H1 (cell line): ENCODE results near the gene DNAJC28. TPM values are rescaled to one million over a fixed set of nuclear protein-coding genes. Genes with fewer than 3 reads are reported as not detected.
A peak's percentile ranks its signal among the peaks of the same experiment; 100 is the strongest.

ENCODE experiments used
- CTCF ChIA-PET: fragments of 300-600 bp; sonication (Branson Sonifier 250); formaldehyde crosslinking; loops from one replicate; lab custom pipeline; 2021; ENCODE audit not compliant: partially characterized antibody; lab: Charles Lee
- POLR2A ChIA-PET: fragments of 300-600 bp; sonication (Branson Sonifier 250); formaldehyde crosslinking; loops from one replicate; lab custom pipeline; 2021; ENCODE audit warnings: inconsistent platforms; ENCODE audit not compliant: partially characterized antibody; lab: Charles Lee
- DNase-seq, 2 experiments: peaks; one replicate each; pipeline versions ENCODE4 v3.0.0 to v3.0.0-alpha.2; 2010 to 2022; ENCODE audit warnings: low spot score in 2 of 2, low read depth in 1 of 2, mixed read lengths in 1 of 2
- FAIRE-seq: peaks from 2 replicates; lab custom pipeline; 2011; peaks lifted over from hg19 to GRCh38; lab: Jason Lieb, UNC
- H2AFZ ChIP-seq: 2 replicates; pipeline ENCODE4 v1.8.1; 2012; ENCODE audit warnings: low read length, inconsistent platforms
- H2AK5ac ChIP-seq: 2 replicates; pipeline ENCODE4 v1.6.1; 2013; ENCODE audit warnings: low read depth, low read length
- H2BK120ac ChIP-seq: replicated peaks from 2 replicates; pipeline ENCODE3; 2013; ENCODE audit warnings: low read depth, low read length, inconsistent platforms
- H2BK12ac ChIP-seq: 2 replicates; pipeline ENCODE4 v1.6.1; 2013; ENCODE audit warnings: low read depth, low read length
- H2BK15ac ChIP-seq: 2 replicates; pipeline ENCODE4 v1.6.1; 2013; ENCODE audit warnings: low read length
- H2BK20ac ChIP-seq: 2 replicates; pipeline ENCODE4 v1.6.1; 2013; ENCODE audit warnings: low read length
- H2BK5ac ChIP-seq: 2 replicates; pipeline ENCODE4 v1.6.1; 2013; ENCODE audit warnings: low read depth, low read length
- H3K14ac ChIP-seq: 2 replicates; pipeline ENCODE4 v1.6.1; 2013; ENCODE audit warnings: inconsistent platforms; ENCODE audit not compliant: insufficient read length
- H3K18ac ChIP-seq: 2 replicates; pipeline ENCODE4 v1.6.1; 2013; ENCODE audit warnings: low read length; ENCODE audit errors: extremely low read depth
- H3K23ac ChIP-seq: 2 replicates; pipeline ENCODE4 v1.6.1; 2013; ENCODE audit warnings: inconsistent platforms; ENCODE audit not compliant: insufficient read length
- H3K23me2 ChIP-seq: 2 replicates; pipeline ENCODE4 v1.6.1; 2013; ENCODE audit warnings: low read depth, low read length
- H3K27ac ChIP-seq: 2 replicates; pipeline ENCODE4 v1.6.1; 2011; ENCODE audit warnings: low read depth, low read length, inconsistent platforms
- H3K27me3 ChIP-seq, 4 experiments: replicated peaks in 1 of 4; 1 replicate in 1 of 4; 2 replicates in 3 of 4; pipeline versions ENCODE4 v1.6.1 to v1.8.1; 2011 to 2013; ENCODE audit warnings: low read length in 3 of 4, mild to moderate bottlenecking in 3 of 4, inconsistent platforms in 2 of 4, mixed read lengths in 2 of 4, moderate library complexity in 1 of 4; ENCODE audit not compliant: control insufficient read depth in 3 of 4, insufficient read depth in 3 of 4; ENCODE audit errors: extremely low read depth in 1 of 4
- H3K36me3 ChIP-seq, 4 experiments: 2 replicates each; pipeline versions ENCODE4 v1.6.1 to v1.8.1; 2011 to 2013; ENCODE audit warnings: mild to moderate bottlenecking in 4 of 4, low read length in 3 of 4, moderate library complexity in 2 of 4, control low read depth in 1 of 4, inconsistent platforms in 1 of 4; ENCODE audit not compliant: insufficient read depth in 4 of 4, control insufficient read depth in 2 of 4
- H3K4ac ChIP-seq: replicated peaks from 2 replicates; pipeline ENCODE3; 2013; ENCODE audit warnings: low read length, low read depth, mixed read lengths, inconsistent platforms; ENCODE audit not compliant: insufficient read length
- H3K4me1 ChIP-seq, 4 experiments: replicated peaks in 1 of 4; 1 replicate in 1 of 4; 2 replicates in 3 of 4; pipeline versions ENCODE4 v1.6.1 to v1.8.1; 2011 to 2013; ENCODE audit warnings: low read length in 3 of 4, inconsistent platforms in 2 of 4, mixed read lengths in 1 of 4; ENCODE audit not compliant: insufficient read depth in 4 of 4, control insufficient read depth in 3 of 4
- H3K4me2 ChIP-seq, 2 experiments: 2 replicates each; pipeline versions ENCODE4 v1.6.1 to v1.8.1; 2011 to 2013; ENCODE audit warnings: low read depth in 2 of 2, low read length in 2 of 2, control low read depth in 1 of 2, inconsistent platforms in 1 of 2, mild to moderate bottlenecking in 1 of 2; ENCODE audit not compliant: insufficient read depth in 1 of 2
- H3K4me3 ChIP-seq, 4 experiments: fragments of 200-600, 300-600 bp in 1 of 4; sonication (generic), shearing (Covaris generic), sonication (Bioruptor Twin) in 1 of 4; 2 replicates each; pipeline versions ENCODE4 v1.5.1 to v1.8.1; 2011 to 2016; ENCODE audit warnings: low read length in 4 of 4, low read depth in 3 of 4, control low read depth in 2 of 4, inconsistent platforms in 2 of 4, mild to moderate bottlenecking in 2 of 4, mixed read lengths in 1 of 4, moderate library complexity in 1 of 4; ENCODE audit not compliant: insufficient read depth in 2 of 4; ENCODE audit errors: extremely low read depth in 1 of 4
- H3K56ac ChIP-seq: replicated peaks from 2 replicates; pipeline ENCODE3; 2013; ENCODE audit warnings: low read depth, mild to moderate bottlenecking, mixed read lengths, low read length, inconsistent platforms; ENCODE audit not compliant: insufficient read length
- H3K79me1 ChIP-seq: 2 replicates; pipeline ENCODE4 v1.6.1; 2013; ENCODE audit warnings: low read depth, low read length, control low read depth
- H3K79me2 ChIP-seq, 2 experiments: 2 replicates each; pipeline versions ENCODE4 v1.6.1 to v1.8.1; 2012 to 2013; ENCODE audit warnings: low read length in 2 of 2, mild to moderate bottlenecking in 2 of 2, inconsistent platforms in 1 of 2; ENCODE audit not compliant: insufficient read depth in 2 of 2, control insufficient read depth in 1 of 2
- H3K9ac ChIP-seq, 4 experiments: replicated peaks in 1 of 4; 1 replicate in 1 of 4; 2 replicates in 3 of 4; pipeline versions ENCODE4 v1.6.1 to v1.8.1; 2011 to 2013; ENCODE audit warnings: low read depth in 3 of 4, low read length in 3 of 4, control low read depth in 2 of 4, mild to moderate bottlenecking in 2 of 4, moderate library complexity in 2 of 4, inconsistent platforms in 1 of 4; ENCODE audit errors: extremely low read depth in 1 of 4
- H3K9me3 ChIP-seq, 2 experiments: 2 replicates each; pipeline versions ENCODE4 v1.6.1 to v1.8.1; 2012 to 2013; ENCODE audit warnings: mild to moderate bottlenecking in 2 of 2, moderate library complexity in 2 of 2, control low read depth in 1 of 2, inconsistent platforms in 1 of 2, low read depth in 1 of 2, low read length in 1 of 2, mixed read lengths in 1 of 2; ENCODE audit not compliant: insufficient read depth in 2 of 2
- H4K20me1 ChIP-seq, 2 experiments: replicated peaks in 1 of 2; 2 replicates each; pipeline versions ENCODE3 to v1.8.1; 2011 to 2013; ENCODE audit warnings: inconsistent platforms in 2 of 2, low read length in 2 of 2, mild to moderate bottlenecking in 1 of 2; ENCODE audit not compliant: insufficient read depth in 2 of 2, control insufficient read depth in 1 of 2
- H4K5ac ChIP-seq: 2 replicates; pipeline ENCODE4 v1.6.1; 2013; ENCODE audit warnings: low read length, low read depth, mixed read lengths, inconsistent platforms; ENCODE audit not compliant: insufficient read length
- H4K8ac ChIP-seq: 2 replicates; pipeline ENCODE4 v1.8.0; 2013; ENCODE audit warnings: mild to moderate bottlenecking, moderate library complexity, low read length, inconsistent platforms; ENCODE audit not compliant: insufficient read depth; ENCODE audit errors: extremely low read depth
- H4K91ac ChIP-seq: replicated peaks from 2 replicates; pipeline ENCODE3; 2013; ENCODE audit warnings: low read length, mixed read lengths, inconsistent platforms; ENCODE audit not compliant: insufficient read length
- KDM1A ChIP-seq: fragments of 200-600, 300-600 bp; sonication (generic); IDR thresholded peaks from 2 replicates; pipeline ENCODE4 v1.7.1; 2016; ENCODE audit warnings: mild to moderate bottlenecking, low read length, borderline replicate concordance
- PHF8 ChIP-seq: fragments of 200-600 bp; sonication (generic); conservative IDR thresholded peaks from 2 replicates; pipeline ENCODE4 v1.7.1; 2012; ENCODE audit warnings: low read depth, mild to moderate bottlenecking, inconsistent platforms, low read length, moderate library complexity
- SAP30 ChIP-seq: fragments of 300-600 bp; sonication (generic); IDR thresholded peaks from 2 replicates; pipeline ENCODE4 v1.7.1; 2012; ENCODE audit warnings: low read length, moderate library complexity, mild to moderate bottlenecking, inconsistent platforms; ENCODE audit not compliant: insufficient read depth, insufficient replicate concordance
- SRF ChIP-seq: IDR thresholded peaks from 2 replicates; pipeline ENCODE4 v1.6.1; 2011; ENCODE audit warnings: mild to moderate bottlenecking, low read depth, low read length, moderate library complexity
- WGBS, 2 experiments: shearing (Covaris generic) in 1 of 2; methylation state at CpG; one replicate each; pipeline versions ENCODE4 v1.1.6 to v1.1.7; 2013 to 2015; ENCODE audit warnings: low lambda C conversion rate in 2 of 2, mixed read lengths in 2 of 2, inconsistent platforms in 1 of 2, low coverage in 1 of 2, missing lambda C conversion rate in 1 of 2; ENCODE audit not compliant: insufficient replicate concordance in 2 of 2, insufficient coverage in 1 of 2, insufficient read length in 1 of 2; ENCODE audit errors: extremely low coverage in 1 of 2, missing lambda C conversion rate in 1 of 2; 5-methylcytosine and 5-hydroxymethylcytosine counted together
- polyA plus RNA-seq, 7 experiments: library from polyadenylated mRNA; depleted of rRNA in 3 of 7; stranded (reverse) in 5 of 7; unstranded in 2 of 7; fragments of >200 nt in 5 of 7; fragments of 200-250 nt in 2 of 7; gene quantifications; 1 replicate in 5 of 7; 2 replicates in 1 of 7; 4 replicates in 1 of 7; pipeline versions ENCODE4 v1.2.1 to v1.2.3, GENCODE V29; 2011 to 2013; ENCODE audit warnings: missing spikeins in 2 of 7, mixed read lengths in 2 of 7
- total RNA-seq: library from RNA; stranded (reverse); fragmentation: NEBNext Ultra II Directional; extraction: Animal tissue kit (Norgen Biotek cat#: 25700); gene quantifications from 2 replicates; pipeline ENCODE4 v1.2.1, GENCODE V29; 2021

Gene DNAJC28
- total and polyA plus RNA-seq, 2 of the 8 experiments (the other 6 are each of a cell fraction or from before 2014, with no cell fraction given): 0.97 to 4.3 TPM

- CTCF ChIA-PET: interaction anchor here (0.6 kb wide), 1 partner anchor 427 kb away, joined by 3 read pairs; no protein-coding TSS in a partner anchor
- Histone ChIP-seq H2BK12ac (no peak overlapping the region; the same call in 1 of the 2 replicates), H3K79me2 (peaks cover 48 to 86% of the 10 kb centered on the region in 2 experiments)
Measured at GRCh38 chr21:33541105-33541711, 49.7 kb upstream of the DNAJC28 start.

More at GRCh38 chr21:33541105-33541711, 49.7 kb upstream of the DNAJC28 start:
- 60% methylated on average over 19 of the region's 19 CpGs; no CpG with 5 or more reads in 1 of the 2 experiments for WGBS, 2 experiments
- H3K18ac ChIP-seq: peak overlapping the region; percentile 52; the same call in 1 of the 2 replicates
- no peak for DNase-seq
- no peak overlapping the region; the same call in 1 of the 2 replicates for H2BK20ac ChIP-seq
- H3K56ac ChIP-seq: peak overlapping the region; percentile 82
- H3K4me1 ChIP-seq: peaks cover 0 to 2% (median 0%) of the 10 kb centered on the region in 4 experiments; a peak in 3 of 7 replicates
- H3K4me2 ChIP-seq: peak overlapping the region; percentile 76 to 78
- no peak overlapping the region for H2BK120ac ChIP-seq
- peak overlapping the region; percentile 83 for H4K91ac ChIP-seq
- peak overlapping the region; percentile 75 for H3K4ac ChIP-seq
- POLR2A ChIA-PET: interaction anchor here (1.0 to 6.3 kb wide), 10 partner anchors 11 to 179 kb away, joined by 3 to 64 read pairs (median 3); partner anchors contain the start of gene DONSON
- H3K79me1 ChIP-seq: no peaks in the 10 kb centered on the region; the same call in 1 of the 2 replicates
- H4K5ac ChIP-seq: peak overlapping the region; percentile 72
- TF ChIP-seq KDM1A (0 out of 2 replicates have a peak, but pooled peaks have one; percentile 26), SRF (no peak), PHF8 (0 out of 2 replicates have a peak, but pooled peaks have one; percentile 5), SAP30 (peak; percentile 37)
- TF ChIP-seq, all 59 proteins: peak for 3
- Histone ChIP-seq H2AFZ (no peak overlapping the region), H3K23ac (no peak overlapping the region), H3K9ac (peak overlapping the region; percentile 80 to 98 (median 96)), H3K9me3 (no peaks in the 10 kb centered on the region), H4K8ac (peak overlapping the region; percentile 87; the same call in 1 of the 2 replicates), H3K4me3 (peak overlapping the region; percentile 91 to 99 (median 95)), H2BK15ac (no peak overlapping the region), H3K27me3 (no peaks in the 10 kb centered on the region), H3K27ac (peak overlapping the region; percentile 99; the same call in 1 of the 2 replicates), H3K23me2 (peaks cover 10% of the 10 kb centered on the region), H3K36me3 (peaks cover 16 to 43% (median 26%) of the 10 kb centered on the region in 4 experiments), H4K20me1 (peaks cover 8 to 10% of the 10 kb centered on the region in 2 experiments), H2AK5ac (peak overlapping the region; percentile 88), H2BK5ac (peak overlapping the region; percentile 99), H3K14ac (no peak overlapping the region)
- no peak for FAIRE-seq
